ENCODE data around the gene PCDHGB2. TPM values are rescaled to one million over a fixed set of nuclear protein-coding genes. Genes with fewer than 3 reads are reported as not detected.

The PCDHGB2 gene
- total RNA-seq, 2 donors from 2014 or later = 2.3 to 9.3 TPM

DNA sequence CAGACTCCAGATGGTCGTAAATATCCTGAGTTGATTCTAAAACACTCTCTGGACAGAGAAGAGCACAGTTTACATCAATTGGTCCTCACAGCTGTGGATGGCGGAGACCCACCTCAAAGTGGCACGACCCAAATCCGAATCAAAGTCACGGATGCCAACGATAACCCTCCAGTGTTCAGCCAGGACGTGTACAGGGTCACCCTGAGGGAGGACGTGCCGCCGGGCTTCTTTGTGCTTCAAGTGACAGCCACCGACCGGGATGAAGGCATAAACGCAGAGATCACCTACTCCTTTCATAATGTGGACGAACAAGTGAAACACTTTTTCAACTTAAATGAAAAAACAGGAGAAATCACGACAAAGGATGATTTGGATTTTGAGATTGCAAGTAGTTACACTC, 891 bp downstream of the PCDHGB2 start:
- DNase-seq = no peak
- H3K27me3 ChIP-seq = no peaks in the 10 kb centered on the region
- TF ChIP-seq, protein P1, sequence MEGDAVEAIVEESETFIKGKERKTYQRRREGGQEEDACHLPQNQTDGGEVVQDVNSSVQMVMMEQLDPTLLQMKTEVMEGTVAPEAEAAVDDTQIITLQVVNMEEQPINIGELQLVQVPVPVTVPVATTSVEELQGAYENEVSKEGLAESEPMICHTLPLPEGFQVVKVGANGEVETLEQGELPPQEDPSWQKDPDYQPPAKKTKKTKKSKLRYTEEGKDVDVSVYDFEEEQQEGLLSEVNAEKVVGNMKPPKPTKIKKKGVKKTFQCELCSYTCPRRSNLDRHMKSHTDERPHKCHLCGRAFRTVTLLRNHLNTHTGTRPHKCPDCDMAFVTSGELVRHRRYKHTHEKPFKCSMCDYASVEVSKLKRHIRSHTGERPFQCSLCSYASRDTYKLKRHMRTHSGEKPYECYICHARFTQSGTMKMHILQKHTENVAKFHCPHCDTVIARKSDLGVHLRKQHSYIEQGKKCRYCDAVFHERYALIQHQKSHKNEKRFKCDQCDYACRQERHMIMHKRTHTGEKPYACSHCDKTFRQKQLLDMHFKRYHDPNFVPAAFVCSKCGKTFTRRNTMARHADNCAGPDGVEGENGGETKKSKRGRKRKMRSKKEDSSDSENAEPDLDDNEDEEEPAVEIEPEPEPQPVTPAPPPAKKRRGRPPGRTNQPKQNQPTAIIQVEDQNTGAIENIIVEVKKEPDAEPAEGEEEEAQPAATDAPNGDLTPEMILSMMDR (IDR thresholded peaks at IDR 0.05) = no peak
- TF ChIP-seq POLR2A (IDR thresholded peaks at IDR 0.05) = no peak
- WGBS, 2 donors = 24 to 30% methylated on average over 15 of the region's 15 CpGs
- no peak overlapping the region for H3K4me3 ChIP-seq
- intact Hi-C loops (cut with DNase I) = no loop called here
- ATAC-seq = no peak
- H3K36me3 ChIP-seq (replicated peaks in 1 of 2; ENCODE audit: insufficient read depth in 1 of 2, low read depth in 2 of 2) = no peaks in the 10 kb centered on the region
- H3K27ac ChIP-seq = no peak overlapping the region
- H3K4me1 ChIP-seq = no peaks in the 10 kb centered on the region
- H3K9me3 ChIP-seq = peaks cover 0 to 77% (median 8%) of the 10 kb centered on the region in 3 donors

- DNase-seq (no peak), ATAC-seq (no peak)
- TF ChIP-seq, protein P1 (IDR thresholded peaks at IDR 0.05) = no peak
- TF ChIP-seq POLR2A (IDR thresholded peaks at IDR 0.05) = no peak
- Histone ChIP-seq H3K4me1 (no peaks in the 10 kb centered on the region), H3K27ac (no peak overlapping the region), H3K36me3 (replicated peaks in 1 of 2; ENCODE audit: insufficient read depth in 1 of 2, low read depth in 2 of 2) (no peaks in the 10 kb centered on the region), H3K4me3 (no peak overlapping the region), H3K9me3 (peaks cover 0 to 66% (median 14%) of the 10 kb centered on the region in 3 donors), H3K27me3 (no peaks in the 10 kb centered on the region)
- intact Hi-C loops (cut with DNase I) = no loop called here
These were observed 2.9 kb downstream of the PCDHGB2 start for GRCh38 chr5:141362719-141363118.

- Histone ChIP-seq H3K27ac (no peak within 1 kb of the TSS), H3K36me3 (replicated peaks in 1 of 2; ENCODE audit: insufficient read depth in 1 of 2, low read depth in 2 of 2) (no peaks in the 10 kb centered on the region), H3K9me3 (peaks cover 0 to 64% (median 14%) of the 10 kb centered on the region in 3 donors), H3K4me3 (no peak within 1 kb of the TSS), H3K4me1 (no peaks in the 10 kb centered on the region), H3K27me3 (no peaks in the 10 kb centered on the region)
- intact Hi-C loops (cut with DNase I) = no loop called here
- no peak for ATAC-seq
- 14 to 24% methylated on average over 24 to 34 of the region's 34 CpGs for WGBS, 2 donors
- no peak for DNase-seq
- TF ChIP-seq, protein P1 (IDR thresholded peaks at IDR 0.05) = no peak
- TF ChIP-seq POLR2A (IDR thresholded peaks at IDR 0.05) = no peak
These were observed 4.3 kb downstream of the PCDHGB2 start, which contains the start of gene PCDHGA5 for GRCh38 chr5:141363952-141364660. PCDHGA5 (plus strand) TSS chr5:141364162; CDS start chr5:141364331, 169 bp downstream.

DNA sequence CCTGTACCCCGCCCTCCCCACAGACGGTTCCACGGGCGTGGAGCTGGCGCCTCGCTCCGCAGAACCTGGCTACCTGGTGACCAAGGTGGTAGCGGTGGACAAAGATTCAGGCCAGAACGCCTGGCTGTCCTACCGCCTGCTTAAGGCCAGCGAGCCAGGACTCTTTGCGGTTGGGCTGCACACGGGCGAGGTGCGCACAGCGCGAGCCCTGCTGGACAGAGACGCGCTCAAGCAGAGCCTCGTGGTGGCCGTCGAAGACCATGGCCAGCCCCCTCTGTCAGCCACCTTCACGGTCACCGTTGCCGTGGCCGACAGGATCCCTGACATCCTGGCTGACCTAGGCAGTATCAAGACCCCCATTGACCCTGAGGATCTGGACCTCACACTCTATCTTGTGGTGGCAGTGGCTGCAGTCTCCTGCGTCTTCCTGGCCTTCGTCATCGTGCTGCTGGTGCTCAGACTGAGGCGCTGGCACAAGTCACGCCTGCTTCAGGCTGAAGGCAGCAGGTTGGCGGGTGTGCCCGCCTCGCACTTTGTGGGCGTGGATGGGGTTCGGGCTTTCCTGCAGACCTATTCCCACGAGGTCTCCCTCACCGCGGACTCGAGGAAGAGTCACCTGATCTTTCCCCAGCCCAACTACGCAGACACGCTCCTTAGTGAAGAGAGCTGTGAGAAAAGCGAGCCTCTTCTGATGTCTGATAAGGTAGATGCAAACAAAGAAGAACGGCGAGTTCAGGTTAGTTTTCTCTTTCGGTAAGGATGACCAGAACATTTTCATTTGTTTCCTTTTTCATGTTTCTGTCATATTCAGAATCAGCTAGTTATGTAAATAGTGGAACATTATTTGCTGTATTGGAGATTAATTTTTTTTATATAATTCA, 6.5 kb downstream of the PCDHGB2 start:
- ATAC-seq = no peak
- no peak overlapping the region for H3K4me3 ChIP-seq
- H3K36me3 ChIP-seq (replicated peaks in 1 of 2; ENCODE audit: insufficient read depth in 1 of 2, low read depth in 2 of 2) = no peaks in the 10 kb centered on the region
- no peak overlapping the region for H3K27ac ChIP-seq
- DNase-seq = no peak
- no peaks in the 10 kb centered on the region for H3K4me1 ChIP-seq
- TF ChIP-seq, protein P1 (IDR thresholded peaks at IDR 0.05) = no peak
- no peak for TF ChIP-seq POLR2A (IDR thresholded peaks at IDR 0.05)
- peaks cover 0 to 71% (median 17%) of the 10 kb centered on the region in 3 donors for H3K9me3 ChIP-seq
- no peaks in the 10 kb centered on the region for H3K27me3 ChIP-seq
- intact Hi-C loops (cut with DNase I) = no loop called here
- 23 to 38% methylated on average over 38 to 44 of the region's 46 CpGs for WGBS, 2 donors

All from body of pancreas (tissue), 4 donors.